NCI-H1092 (cell line): Measurements from ENCODE around the gene KATNA1.
"Not testable (repeated sequence)": the region's sequence is repeated elsewhere in the genome, so short reads cannot be mapped to it uniquely, and the experiment has no call there.

Source experiments
- DNase-seq: peaks from one replicate; lab custom pipeline; 2025; lab: John Stamatoyannopoulos, UW

The KATNA1 gene

GRCh38 chr6:149648148-149649145, at the start of gene KATNA1:
TSS of gene KATNA1 (minus strand) at chr6:149648714. CDS start at chr6:149638547, 10,167 bp downstream.
- DNase-seq: peak; percentile 78

- DNase-seq: no peak
Measured at GRCh38 chr6:149698175-149698574, 49.7 kb upstream of the KATNA1 start.

GRCh38 chr6:149696901-149697300, 48.4 kb upstream of the KATNA1 start:
- DNase-seq: no peak

GRCh38 chr6:149694921-149695320, 46.4 kb upstream of the KATNA1 start:
- DNase-seq: no peak

GRCh38 chr6:149691201-149691600, 42.7 kb upstream of the KATNA1 start:
- DNase-seq: no peak

- DNase-seq: no peak
Measured at GRCh38 chr6:149686230-149686629, 37.7 kb upstream of the KATNA1 start.

- DNase-seq: no peak
Measured at GRCh38 chr6:149683256-149683859, 34.8 kb upstream of the KATNA1 start.

GRCh38 chr6:149681845-149682244, 33.3 kb upstream of the KATNA1 start:
- not testable (repeated sequence) for DNase-seq

- no peak for DNase-seq
Measured at GRCh38 chr6:149681209-149681608, 32.7 kb upstream of the KATNA1 start.

GRCh38 chr6:149680503-149680902, 32.0 kb upstream of the KATNA1 start:
- no peak for DNase-seq

- DNase-seq: not testable (repeated sequence)
Measured at GRCh38 chr6:149672265-149672664, 23.8 kb upstream of the KATNA1 start.

- DNase-seq: no peak
Measured at GRCh38 chr6:149660028-149660427, 11.5 kb upstream of the KATNA1 start.

- no peak for DNase-seq
Measured at GRCh38 chr6:149657441-149657840, 8.9 kb upstream of the KATNA1 start.

- DNase-seq: no peak
Measured at GRCh38 chr6:149651056-149651455, 2.5 kb upstream of the KATNA1 start.

GRCh38 chr6:149646599-149646998, 1.9 kb downstream of the KATNA1 start:
- DNase-seq: no peak

- DNase-seq: no peak
Measured at GRCh38 chr6:149642829-149643580, 5.5 kb downstream of the KATNA1 start.

- no peak for DNase-seq
Measured at GRCh38 chr6:149636124-149636523, 12.4 kb downstream of the KATNA1 start.

GRCh38 chr6:149634315-149634714, 14.2 kb downstream of the KATNA1 start:
- no peak for DNase-seq

GRCh38 chr6:149628875-149629510, 19.5 kb downstream of the KATNA1 start:
- DNase-seq: no peak

GRCh38 chr6:149627672-149628071, 20.8 kb downstream of the KATNA1 start:
- no peak for DNase-seq

GRCh38 chr6:149615805-149616204, 32.7 kb downstream of the KATNA1 start:
- DNase-seq: no peak

- DNase-seq: no peak
Measured at GRCh38 chr6:149614337-149614736, 34.2 kb downstream of the KATNA1 start.
